HG03280 (cell line): Measurements from ENCODE around the gene SEC11C.

Experiments used
- ATAC-seq: cut with Tn5 transposase; IDR thresholded peaks from one replicate; pipeline ENCODE4 v1.9.1; 2021; ENCODE audit warnings: mild to moderate bottlenecking, moderate library complexity; ENCODE audit not compliant: unreplicated experiment

The SEC11C gene

DNA sequence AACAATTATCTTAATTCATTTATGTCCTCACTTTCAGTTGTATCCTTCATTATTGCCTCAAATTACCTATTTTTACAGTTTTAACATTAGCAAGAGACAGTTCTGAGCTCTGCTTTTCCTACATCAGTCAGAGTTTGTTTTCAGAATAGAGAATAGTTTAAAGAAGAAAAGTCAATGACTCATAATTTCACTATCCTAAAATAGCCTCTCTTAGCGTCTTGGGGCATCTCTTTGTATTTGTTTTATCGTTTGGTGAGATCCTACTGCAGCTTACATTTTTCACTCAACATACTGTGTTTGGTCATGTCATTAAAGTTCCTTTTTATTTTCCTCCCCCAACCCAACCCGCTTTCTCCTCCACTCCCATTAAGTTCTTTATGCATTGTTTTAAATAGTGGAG lies 3.8 kb downstream of the SEC11C start:
- ATAC-seq: no peak

DNA sequence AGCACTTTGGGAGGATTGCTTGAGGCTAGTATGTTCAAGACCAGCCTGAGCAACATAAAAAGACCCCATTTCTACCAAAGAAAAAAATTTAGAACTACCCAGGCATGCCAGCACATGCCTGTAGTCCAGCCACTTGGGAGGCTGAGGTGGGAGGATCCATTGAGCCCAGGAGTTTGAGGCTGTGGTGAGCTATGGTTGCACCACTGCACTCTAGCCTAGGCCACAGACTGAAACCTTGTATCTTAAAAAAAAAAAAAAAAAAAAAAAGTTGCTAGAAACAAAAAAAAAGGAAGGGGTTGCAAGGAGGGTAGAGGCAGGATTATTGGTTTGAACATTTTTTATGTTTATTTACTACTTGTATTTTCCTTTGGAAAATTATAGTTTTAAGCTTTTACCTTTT lies 4.8 kb downstream of the SEC11C start:
- ATAC-seq: no peak

DNA sequence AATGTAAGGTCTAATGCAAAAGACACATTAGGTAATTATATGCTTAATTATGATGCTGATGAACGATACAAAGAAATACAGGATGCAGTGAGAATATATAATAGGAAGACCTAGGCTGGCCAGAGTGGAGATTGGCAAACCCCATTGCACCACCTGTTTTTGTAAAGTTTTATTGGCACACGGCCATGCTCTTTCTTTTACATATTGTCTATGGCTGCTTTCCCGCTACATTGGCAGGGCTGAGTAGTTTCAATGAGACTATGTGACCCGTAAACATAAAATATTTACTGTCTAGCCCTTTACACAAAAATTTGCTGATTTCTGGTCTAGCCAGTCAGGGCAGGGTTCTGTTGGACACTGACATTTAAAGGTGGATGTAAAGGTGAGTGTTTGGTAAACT lies 5.4 kb downstream of the SEC11C start:
- no peak for ATAC-seq

DNA sequence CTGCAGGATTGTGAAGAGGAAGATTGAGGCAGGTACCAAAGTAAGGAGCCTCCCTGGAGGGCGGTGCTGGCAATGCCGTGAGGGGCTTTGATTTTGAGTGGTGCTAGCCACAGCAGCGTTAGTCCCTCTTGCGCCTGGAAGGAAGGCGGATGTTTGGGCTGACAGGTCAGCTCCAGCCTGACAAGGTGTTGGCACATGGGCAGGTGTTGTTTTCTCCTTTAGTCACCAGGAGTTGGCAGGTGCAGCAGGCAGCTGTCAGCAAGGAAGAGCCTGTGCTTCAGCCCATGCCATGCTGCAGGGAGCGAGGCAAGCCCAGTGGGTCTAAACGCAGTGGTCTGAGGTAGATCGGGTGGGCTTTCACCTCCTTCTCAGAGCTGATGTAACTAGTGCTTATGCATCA lies 8.5 kb downstream of the SEC11C start:
- no peak for ATAC-seq

DNA sequence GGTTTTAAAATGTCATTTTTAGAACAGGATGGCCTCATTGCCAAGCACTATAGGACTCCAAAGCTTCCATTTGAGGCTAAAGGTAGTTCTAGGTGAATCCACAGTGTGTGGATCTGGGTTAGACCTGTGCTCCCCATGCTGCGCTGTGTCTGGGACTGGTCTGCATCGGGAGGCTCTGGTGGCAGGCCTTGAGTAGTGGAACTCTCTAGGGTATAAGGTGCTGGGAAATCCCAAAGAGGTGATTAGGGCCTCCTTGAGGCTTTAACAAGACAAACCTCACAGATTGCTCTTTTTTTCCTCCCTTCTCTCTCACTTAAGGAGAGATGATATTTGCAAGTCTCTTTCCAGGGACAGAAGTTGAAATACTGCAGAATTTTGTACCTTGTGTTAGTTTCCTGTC lies 9.3 kb downstream of the SEC11C start:
- ATAC-seq: no peak

DNA sequence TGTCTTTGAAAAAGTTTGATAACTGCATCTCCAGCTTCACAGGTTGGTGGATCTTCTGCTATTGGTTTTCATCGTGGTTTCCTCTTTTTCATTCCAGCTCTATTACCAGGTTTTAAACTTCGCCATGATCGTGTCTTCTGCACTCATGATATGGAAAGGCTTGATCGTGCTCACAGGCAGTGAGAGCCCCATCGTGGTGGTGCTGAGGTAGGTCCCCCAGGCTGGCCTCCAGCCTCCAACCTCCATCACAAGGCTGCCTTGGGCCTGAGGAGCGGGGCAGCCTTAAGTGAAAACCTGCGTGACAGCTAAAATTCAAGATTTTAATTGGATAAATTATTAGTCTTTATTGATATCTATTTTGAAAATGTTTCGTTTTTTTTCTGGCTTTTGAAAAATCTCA lies 9.7 kb downstream of the SEC11C start:
- ATAC-seq: no peak

DNA sequence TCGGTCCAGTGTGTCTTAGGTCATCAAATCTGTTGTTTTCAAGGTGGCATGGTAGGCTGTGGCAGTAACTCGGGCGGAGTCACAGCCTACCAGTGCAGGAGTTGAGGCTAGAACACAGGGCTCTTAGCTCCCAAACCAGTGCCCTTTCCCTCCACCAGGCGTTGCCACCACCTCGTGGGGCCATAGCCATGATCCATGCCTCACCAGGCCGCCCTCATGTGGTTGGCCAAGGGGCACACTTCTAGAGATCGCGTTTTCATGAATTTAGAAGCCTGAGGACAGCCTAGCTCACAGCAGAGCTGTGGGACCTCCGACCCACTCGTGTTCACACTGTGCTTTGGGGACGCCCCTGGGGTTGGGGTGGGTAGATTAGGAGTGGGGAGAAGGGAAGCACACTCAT lies 10.6 kb downstream of the SEC11C start:
- ATAC-seq: no peak

DNA sequence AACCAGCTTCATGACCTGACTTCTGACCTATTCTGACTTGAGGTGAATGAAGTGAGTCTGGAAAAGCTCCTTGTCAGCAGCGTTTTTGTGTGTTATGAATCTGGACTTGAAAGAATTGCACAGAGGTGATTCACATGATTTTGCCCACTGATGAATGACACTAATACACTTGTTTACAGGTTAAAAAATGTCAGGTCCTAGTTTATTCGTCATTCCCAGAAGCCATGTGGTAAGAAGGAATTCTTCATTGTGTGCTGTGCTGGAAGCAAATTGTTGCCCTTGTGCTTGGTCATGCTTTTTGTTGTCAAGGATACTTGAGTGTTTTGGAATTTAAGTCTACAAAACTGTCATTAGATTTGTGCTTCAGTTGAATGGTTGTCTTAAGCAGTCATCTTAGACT lies 15.5 kb downstream of the SEC11C start:
- no peak for ATAC-seq

DNA sequence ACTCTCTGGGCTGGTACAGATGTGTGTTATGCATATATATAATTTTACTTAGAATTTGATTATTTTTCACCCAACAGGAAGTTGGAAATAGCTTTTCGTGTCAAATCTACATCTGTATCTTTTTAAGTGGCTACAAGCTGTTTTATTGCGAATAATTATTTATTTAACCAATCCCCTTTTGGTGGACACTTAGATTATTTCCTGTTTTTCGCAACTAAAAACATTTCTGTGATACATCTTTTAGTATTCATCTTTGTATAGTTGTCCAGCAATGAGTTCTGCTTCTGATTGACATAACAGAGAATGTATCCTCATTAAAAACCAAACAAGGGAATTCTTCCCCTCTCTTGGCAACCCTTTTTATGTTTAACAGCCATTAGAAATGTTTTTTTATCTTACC lies 16.6 kb downstream of the SEC11C start:
- no peak for ATAC-seq

DNA sequence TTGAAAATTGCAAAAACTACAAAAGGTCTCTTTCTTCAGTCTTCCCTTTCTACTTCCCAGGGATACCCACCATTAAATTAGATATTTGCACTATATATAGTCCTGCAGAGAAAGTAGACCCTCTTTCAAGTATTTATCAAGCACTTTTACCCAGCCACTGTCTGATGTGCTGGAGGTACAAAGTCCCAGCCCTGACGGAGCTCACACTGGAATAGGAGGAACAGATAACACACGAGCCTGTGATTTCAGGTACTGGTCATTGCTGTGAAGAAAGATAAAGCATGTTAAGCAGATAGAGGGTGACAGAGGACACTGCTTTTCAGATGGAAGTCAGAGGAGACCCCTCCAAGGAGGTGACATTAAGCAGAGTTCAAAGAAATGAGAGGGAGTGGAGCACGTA lies 19.6 kb downstream of the SEC11C start:
- no peak for ATAC-seq

DNA sequence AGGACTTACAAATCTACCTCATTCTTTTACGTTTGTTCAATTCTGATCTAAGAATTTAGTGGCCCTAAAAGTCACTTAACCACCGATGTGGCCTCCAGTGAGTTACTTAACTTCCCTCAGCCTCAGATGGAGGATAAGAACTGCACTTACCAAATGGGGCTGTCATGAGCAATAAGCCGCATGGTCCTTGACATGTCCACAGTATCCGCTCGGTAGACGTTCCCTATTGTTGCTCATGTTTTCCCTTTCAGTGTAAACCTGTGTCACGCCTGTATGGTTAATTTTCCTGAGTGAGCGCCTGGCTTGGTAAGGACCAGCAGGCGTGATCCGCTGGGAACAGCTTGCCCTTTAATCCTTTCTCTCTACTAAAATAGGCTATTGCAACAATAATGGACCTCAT lies 20.3 kb downstream of the SEC11C start:
- no peak for ATAC-seq

DNA sequence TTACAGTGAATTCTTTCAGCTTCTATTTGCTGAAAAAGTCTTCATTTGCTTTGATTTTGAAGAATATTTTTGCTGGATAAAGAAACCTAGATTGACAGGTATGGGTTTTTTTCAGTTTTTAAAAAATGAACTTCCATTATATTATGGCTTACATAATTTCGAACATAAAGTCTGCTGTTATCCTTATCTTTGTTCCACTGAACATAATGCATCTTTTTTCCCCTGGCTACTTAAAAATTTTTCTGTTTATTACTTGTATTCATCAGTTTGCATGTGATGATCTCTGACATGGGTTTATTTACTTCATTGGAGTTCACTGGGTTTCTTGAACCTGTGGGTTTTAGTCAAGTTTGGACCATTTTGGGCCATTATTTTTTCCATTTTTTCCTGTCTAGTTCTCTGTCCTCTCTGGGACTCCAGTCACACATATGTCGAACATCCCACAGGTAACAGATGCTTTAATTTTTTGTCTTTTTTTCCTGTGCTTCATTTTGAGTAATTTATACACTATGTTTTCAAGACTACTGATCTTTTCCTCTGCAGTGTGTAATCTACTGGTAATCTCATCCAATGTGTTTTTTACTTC lies 33.1 kb downstream of the SEC11C start:
- ATAC-seq: no peak

DNA sequence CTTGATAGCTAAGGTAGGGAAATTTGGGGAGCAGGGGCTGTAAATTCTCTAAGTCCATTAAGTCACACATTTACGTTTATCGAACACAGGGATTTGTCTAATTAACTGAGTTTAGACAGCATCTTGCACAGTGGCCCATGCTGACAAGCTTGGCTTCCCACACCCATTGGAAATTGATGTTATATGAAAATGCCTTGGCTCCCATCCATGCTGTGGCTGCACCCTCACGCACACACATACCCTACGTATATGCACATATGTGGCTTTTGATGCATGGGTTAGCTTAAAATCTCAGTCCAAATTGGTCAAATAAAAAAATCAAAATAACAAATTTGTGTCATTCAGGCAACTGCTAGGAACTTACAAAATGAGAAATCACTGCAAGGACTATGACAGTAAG lies 37.8 kb downstream of the SEC11C start:
- no peak for ATAC-seq

DNA sequence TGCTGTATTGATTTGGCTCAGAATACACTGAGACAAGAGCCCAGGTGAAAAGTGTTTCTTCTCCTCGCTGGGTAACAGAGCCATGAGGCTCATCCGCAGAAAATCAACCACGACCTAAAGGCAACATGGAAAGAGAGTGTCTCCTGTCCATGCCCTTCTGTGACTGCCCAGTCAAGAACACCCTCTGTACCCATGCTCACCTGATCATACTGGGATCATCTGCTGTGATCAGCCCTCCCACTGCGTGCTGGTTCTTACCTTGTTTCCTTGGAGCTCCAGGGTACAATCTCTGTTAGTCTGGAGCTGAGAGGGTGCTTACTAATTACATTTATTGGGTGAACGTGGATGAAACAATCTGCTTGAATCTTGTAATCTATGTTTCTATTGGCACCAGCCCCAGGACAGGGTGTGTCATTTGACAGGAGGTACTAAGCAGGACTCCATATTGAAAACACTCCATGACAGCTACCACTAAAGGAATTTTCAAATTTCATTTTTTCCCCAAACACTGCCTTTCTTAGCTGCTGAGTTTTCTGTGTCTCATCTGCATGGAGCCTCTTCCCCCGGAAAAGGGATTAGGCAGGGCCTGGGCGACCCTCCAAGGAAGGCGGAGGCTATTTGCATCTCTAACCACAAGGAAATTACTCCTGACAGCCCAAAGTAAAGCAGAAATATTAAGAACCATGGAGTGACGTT lies 40.6 kb downstream of the SEC11C start:
- no peak for ATAC-seq

DNA sequence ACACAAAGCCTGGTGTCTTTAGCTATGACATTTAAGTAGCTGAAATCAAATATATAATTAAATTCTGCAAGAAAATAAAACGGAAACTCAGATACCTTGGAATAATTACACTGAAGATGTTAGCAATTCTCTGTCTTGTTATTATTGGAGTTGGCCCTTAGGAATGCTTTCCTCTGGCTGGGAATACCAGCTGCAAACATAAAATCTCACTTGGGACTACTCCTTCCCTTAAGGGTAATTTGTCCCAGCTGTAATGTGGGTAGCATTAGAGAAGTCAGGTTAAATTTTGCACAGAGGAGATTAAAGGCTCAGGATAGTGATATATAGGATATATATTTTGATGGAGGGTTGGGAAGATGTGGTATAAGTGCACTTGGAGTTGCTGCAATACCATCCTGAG lies 43.0 kb downstream of the SEC11C start:
- no peak for ATAC-seq

DNA sequence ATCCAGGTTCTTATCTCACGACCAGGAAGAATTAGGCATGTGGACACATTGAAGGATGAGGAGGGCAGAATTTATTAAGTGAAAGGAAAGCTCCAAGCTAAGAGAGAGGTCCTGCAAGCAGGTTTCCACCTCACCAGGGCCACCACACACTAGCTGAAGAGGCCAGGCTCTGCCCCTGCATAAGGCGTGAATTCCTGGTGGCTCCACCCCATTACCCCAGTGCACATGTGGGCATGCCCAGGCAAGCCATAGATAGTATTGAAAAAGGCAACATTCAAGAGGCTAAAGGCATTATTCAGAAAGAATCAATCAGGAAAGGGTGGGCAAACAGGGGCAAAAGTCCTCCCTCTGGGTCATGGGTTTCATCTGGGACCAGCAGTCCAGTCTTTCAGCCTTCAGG lies 49.3 kb downstream of the SEC11C start:
- no peak for ATAC-seq

DNA sequence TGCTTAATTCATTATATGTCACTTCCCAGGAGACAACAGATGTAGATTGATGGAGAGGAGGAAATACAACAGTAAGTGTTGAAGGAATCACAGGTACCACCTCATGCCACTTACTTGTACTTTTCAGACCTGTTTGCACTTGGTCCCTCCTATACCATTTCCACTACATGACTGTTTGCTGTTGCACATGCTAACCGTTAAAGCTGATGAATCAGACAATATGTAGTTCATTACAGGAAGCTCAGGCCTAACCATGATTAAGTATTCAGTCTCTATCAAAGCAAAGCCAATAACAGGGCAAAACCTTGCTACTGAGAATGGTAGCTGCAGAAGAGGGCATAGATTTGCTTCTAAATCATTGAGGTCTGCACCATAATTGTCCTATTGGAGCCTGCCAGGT lies 50.1 kb downstream of the SEC11C start:
- no peak for ATAC-seq

DNA sequence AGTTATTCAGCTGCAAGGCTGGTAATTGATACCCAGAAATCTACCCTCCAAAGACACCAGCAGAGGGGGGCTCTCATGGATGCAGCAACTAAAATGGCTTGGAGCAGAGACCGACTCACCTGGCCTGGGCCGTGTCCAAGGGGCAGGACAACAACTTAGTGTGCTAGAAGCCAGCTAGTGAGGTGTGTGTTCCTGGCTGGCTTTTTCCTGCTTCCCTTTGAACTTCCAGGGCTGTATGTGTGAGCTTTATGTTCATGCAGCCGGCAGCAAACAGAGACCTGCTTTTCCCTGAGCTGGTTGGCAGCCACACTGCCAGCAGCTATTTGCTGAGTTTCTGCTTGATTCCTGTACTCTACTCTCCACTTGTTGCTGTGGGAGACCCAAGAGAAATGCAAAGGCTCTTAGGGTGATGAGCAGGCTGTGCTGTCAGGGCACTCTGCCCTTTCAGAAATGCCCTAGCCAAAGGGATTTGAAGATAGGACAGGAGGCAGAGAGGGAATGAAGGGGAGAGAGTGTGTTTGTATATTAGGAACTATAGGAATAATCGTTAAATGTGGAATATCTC lies 56.6 kb downstream of the SEC11C start:
- no peak for ATAC-seq

DNA sequence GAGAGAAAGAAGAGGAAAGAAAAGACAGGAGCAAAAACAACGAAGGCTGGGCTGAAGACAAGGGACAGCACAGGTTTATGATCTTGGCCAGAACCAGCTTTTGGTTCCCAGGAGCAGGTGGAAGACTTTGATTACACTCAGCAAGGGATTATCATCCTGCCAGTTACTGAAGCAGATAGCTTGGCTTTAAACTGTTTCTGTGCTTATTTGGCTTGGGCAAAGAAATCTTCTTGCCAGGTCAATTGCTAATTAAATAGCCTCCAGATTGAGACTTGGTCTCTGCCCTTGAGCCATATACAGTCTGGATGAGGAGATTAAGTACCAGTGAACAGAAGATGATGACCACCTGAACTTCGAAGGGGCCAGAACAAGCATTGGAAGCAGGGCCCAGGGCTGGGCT lies 58.0 kb downstream of the SEC11C start:
- no peak for ATAC-seq

DNA sequence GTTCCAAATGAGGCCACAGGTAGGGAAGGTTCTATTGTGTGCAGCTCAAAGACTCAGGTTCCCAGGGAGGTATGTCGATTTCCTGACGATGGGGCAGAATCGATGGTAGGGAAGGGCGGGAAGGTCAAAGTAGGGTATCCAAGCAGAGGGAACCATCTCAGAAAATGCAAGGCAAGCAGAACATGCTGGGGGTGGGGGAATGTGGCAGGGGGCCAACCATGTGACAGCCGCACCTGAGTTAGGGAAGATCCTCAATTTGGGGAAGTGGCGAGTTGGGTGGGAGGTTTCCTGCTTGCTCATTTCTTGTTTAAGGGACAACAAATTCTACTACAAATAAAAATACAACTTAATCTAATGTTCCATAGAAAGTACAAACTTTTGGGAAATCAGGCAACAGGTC lies 58.5 kb downstream of the SEC11C start:
- no peak for ATAC-seq

DNA sequence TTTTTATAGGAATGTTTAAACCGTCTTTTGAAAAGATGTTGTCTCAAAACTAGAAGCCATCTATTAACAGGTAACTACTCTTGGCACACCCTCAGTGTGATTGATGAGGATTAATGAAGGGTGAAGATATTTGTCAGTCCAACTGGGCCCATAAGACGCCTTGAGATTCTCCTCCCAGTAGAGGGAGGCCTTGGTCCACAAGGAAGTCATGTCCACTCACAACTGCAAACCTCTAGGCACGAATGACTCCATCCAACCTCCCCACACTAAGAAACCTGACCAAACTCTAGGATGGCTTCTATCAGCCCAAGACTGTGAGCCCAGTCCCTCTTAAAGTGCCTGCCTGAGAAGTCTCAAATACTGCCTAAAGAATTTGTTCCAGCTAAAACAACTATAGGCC lies 61.1 kb downstream of the SEC11C start:
- no peak for ATAC-seq

DNA sequence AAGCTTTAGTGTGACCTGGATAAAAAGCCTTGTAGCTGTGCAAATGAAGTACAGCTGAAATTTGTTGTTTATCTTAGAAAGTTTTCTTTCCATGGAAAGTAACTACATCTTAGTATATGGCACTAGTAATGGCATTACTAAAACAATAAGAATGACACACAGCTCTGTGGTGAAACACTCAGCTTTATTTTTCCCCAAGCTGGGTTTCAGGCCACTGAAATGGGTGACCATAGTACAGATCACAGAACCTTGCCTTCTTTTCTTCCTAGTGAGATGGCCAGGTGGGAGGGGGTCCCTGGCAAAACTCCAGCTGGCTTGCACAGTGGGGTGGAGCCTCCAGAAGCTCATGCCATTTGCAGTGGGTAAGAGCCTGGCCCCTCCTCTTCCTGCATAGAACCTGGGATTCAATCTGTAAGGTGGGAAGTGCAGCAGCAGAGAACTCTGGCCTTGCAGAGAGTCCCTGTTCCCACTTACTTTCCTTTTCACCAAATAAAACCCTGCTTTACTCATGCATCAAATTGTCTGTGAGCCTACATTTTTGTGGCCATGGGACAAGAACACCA lies 62.7 kb downstream of the SEC11C start:
- no peak for ATAC-seq

DNA sequence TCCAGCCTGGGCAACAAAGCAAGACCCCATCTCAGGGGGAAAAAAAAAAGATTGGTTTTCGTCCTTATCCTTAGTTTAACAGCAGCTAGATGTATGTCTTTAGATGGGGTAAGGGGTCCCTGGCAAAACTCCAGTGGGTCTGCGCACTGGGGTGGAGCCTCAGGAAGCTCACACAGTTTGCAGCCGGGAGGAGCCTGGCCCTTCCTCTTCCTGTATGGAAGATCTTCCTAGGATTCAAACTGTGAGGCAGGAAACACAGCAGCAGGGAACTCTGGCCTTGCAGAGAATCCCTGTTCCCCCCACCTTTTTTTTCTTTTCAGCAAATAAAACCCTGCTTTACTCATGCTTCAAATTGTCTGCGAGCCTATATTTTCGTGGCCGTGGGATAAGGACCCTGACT lies 67.8 kb downstream of the SEC11C start:
- ATAC-seq: no peak
